ENCODE results near the gene MSLN.
"Not testable (repeated sequence)": the region's sequence is repeated elsewhere in the genome, so short reads cannot be mapped to it uniquely, and the experiment has no call there.

Gene MSLN

DNA sequence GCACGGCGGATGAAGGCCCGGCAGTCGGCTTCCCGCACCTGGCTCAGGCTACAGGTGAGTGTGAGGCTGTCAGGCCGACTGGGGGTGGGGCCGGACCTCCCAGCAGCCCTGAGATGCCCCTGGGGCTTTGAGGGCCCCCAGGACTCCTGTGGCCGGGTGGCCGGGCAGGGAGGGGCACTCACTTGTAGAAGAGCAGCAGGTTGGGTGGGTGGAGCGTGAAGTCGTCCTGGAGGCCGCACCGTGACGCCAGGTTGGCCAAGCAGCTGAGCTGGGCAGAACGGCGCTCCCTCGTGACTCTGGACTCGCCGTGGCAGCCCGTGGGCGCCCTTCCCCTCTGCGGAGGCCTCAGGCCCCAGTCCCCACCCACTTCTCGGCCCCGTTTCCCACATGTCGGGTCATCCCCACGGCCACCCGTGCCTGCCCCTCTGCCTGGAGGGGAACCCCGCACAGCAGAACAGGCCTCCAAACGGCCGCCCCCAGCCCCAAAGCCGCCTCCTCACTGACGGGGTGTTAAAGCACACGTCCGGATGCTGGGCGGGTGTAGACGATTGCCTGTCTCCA lies 14.8 kb downstream of the MSLN start:
- DNase-seq (ENCODE audit: low read depth in 2 of 2), result no peak

DNA sequence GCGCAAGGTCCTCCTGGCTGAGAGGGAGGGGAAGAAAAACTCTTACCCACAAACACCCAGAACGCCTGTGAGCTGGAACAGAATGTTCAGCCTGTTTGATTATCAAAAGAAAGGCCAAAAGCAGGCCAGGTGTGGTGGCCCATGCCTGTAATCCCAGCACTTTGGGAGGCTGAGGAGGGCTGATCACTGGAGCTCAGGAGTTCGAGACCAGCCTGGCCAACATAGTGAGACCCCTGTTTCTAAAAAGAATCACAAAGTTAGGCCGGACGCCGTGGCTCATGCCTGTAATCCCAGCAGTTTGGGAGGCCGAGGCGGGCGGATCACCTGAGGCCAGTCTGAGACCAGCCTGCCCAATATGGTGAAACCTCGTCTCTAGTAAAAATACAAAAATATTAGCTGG lies 15.8 kb downstream of the MSLN start:
- DNase-seq (ENCODE audit: low read depth in 2 of 2), result not testable (repeated sequence)

DNA sequence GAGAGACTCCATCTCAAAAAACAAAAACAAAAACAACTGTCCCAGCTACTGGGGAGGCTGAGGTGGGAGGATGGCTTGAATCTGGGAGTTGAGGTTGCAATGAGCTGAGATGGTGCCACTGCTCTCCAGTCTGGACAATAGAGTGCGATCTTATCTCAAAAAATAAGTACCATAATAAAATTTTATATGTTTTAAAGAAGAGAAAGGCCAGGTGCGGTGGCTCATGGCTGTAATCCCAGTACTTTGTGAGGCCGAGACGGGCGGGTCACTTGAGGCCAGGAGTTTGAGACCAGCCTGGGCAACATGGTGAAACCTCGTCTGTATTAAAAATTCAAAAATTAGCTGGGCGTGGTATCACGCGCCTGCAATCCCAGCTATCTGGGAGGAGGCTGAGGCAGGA lies 16.3 kb downstream of the MSLN start:
- no peak for DNase-seq (ENCODE audit: low read depth in 2 of 2)

DNA sequence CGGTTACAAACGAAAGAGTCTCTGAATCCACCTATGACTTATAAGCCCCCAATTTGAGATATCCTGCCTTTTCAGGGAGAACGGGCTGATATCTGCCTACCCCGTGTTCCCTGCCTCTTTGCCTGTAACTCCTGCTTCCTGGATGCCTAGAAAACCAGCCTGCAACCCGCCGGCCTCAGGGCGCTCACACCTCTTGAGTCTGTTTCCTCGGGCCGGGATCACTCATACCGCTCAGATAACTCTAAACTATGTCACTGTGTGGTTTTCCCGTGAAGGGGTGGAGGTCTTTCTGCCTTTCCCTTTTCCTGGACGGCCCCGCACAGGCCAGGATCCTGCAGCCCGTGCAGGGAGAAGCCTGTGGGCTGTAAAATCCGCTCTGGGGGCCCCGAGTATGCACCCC lies 17.3 kb downstream of the MSLN start:
- no peak for DNase-seq (ENCODE audit: low read depth in 2 of 2)

DNA sequence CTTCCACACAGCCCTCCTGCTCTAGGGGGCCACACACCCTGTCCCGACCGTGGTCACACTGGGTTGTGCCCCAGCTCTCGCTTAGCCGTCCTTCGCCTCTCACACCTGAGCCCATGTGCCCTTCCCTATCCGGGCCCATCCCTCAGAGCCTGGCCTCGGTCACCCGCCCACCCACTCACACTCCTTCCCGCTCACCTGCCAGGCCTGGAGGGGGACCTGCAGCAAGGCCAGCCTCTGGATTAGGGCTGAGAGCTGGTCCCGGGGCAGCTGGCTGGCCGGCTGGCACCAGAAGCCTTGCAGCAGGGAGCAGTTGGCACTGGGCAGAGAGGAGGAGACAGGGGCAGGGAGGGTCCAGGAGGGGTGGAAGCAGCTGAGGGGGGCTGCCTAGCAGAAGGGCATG lies 17.9 kb downstream of the MSLN start:
- no peak for DNase-seq (ENCODE audit: low read depth in 2 of 2)

DNA sequence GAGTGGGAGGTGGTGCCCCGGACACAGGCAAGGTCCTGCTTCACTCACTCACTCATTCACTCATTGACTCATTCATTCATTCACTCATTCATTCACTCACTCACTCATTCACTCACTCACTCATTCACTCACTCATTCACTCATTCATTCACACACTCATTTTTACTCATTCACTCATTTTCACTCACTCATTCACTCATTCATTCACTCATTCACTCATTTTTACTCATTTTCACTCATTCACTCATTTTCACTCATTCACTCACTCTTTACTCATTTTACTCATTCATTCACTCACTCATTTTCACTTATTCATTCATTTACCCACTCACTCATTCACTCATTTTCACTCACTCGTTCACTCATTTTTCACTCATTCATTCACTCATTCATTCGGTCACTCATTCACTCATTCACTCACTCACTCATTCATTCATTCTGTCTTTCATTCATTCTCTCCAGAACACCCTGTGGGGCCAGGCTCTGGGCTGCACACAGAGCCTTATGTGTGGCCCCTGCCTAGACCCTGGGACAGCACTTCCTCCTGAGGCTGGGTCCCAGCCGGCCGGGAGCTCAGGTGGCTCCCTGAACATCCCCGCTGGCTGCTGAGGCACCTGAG lies 18.5 kb downstream of the MSLN start:
- DNase-seq (ENCODE audit: low read depth in 2 of 2), result no peak

DNA sequence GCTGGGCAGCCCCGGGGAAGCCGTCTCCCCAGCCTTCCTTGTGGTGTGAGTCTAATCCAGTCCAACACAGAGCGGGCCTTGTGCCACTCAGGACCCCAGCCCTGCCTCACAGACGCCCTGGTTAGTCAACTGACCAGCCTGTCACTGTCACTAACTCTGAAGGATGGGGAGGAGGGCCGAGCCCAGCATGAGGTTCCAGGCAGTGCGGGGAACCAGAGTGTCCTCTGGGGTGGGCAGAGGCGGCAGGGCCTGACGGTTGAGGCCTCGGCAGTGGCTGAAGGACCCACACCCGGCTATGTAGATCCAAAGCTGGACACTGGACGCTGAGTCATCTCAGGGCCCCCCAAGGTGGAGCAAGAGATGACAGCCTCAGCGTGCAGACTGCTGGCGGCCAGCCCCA lies 19.0 kb downstream of the MSLN start:
- no peak for DNase-seq (ENCODE audit: low read depth in 2 of 2)

DNA sequence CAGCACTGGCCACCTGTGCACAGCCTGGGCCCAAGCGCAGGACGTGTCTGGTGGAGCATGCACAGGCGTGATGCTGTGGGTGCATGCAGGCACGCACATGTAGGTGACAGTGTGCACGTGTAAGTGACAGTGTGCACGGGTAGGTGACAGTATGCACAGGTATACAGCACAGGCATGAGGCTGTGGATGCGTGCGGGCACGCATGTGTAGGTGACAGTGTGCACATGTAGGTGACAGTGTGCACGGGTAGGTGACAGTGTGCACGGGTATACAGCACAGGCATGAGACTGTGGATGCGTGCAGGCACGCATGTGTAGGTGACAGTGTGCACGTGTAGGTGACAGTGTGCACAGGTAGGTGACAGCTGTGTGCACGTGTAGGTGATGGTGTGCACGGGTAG lies 19.8 kb downstream of the MSLN start:
- DNase-seq (ENCODE audit: low read depth in 2 of 2), result no peak

DNA sequence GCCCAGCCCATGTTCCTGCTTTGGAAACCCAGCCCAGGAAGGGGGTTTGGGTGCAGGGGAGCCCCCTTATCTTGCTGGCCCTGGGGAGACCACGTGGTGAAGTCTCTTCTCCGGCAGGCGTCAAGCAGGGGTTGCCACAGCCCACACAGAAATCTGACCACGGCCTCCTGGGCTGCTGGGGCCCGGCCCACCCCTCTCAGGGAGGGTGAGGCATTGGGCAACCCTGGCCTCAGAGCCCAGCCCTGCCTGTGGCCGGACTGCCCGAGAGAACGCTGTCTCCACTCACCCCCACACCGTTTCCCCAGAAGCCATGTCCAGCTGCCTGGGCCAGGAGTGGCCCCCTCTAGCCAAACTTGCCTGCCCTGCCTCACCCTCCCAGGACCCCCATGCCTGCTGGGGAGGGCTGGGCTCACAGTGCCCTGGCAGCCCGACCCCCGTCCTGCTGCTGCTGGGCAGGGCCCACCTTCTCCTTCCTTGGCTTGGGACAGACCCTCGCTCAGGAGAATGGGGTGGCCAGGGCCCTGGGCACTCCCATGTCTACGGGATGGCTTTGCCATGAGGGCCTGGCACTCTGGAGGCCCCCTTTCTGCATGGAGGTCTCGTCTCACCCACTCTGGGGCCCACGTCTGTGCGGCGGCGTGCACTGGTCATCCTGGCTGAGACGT lies 20.9 kb downstream of the MSLN start:
- DNase-seq (ENCODE audit: low read depth in 2 of 2), result no peak

DNA sequence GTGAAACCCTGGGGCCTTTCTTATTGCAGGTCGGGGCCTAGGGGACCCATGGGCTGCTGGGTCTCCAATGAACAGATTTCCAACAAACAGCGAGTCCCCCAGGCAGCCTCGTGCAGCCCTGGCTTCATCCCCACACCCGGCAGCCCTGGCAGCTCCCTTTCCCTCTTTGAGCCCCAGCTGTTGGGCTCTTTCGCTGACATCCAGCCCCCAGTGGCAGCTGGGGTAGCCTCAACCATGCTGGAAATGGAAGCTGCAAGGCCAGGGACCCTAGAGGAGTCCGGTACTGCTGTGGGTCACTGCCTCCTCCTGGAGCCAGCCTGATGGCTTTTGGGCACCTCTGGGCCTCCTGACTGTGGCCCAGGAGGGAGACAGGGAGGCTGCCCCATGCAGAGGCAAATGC lies 21.7 kb downstream of the MSLN start:
- no peak for DNase-seq (ENCODE audit: low read depth in 2 of 2)

DNA sequence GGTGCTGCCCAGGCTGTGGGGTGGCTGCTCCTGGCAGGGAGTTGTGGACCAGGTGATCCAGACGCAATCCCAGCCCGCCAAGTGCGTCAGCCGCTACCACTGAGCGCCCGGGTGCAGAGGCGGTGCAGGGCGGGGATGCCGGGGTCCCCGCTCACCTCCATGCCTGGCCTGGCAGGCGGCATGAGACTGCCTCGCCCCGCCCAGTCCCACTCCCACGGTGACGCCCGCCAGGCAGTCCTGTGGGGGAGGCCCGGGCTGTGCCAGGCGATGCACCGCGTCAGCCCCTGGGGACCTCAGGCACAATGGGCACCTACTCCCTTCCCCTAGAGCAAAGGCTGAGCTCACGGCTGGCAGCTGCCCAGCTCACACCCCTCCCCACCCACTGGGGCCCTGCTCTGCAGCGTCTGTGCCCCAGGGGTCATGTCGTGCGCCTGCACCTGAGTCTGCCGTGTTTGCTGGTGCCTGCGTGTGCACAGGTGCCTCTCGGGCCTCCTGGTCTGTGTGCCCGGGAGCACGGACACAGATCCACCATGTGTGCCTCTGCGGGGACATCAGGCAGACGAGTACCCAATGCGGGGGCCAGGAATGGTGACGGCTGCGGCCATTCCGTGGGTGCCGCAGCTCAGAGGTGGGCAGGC lies 22.4 kb downstream of the MSLN start:
- DNase-seq (ENCODE audit: low read depth in 2 of 2), result no peak

DNA sequence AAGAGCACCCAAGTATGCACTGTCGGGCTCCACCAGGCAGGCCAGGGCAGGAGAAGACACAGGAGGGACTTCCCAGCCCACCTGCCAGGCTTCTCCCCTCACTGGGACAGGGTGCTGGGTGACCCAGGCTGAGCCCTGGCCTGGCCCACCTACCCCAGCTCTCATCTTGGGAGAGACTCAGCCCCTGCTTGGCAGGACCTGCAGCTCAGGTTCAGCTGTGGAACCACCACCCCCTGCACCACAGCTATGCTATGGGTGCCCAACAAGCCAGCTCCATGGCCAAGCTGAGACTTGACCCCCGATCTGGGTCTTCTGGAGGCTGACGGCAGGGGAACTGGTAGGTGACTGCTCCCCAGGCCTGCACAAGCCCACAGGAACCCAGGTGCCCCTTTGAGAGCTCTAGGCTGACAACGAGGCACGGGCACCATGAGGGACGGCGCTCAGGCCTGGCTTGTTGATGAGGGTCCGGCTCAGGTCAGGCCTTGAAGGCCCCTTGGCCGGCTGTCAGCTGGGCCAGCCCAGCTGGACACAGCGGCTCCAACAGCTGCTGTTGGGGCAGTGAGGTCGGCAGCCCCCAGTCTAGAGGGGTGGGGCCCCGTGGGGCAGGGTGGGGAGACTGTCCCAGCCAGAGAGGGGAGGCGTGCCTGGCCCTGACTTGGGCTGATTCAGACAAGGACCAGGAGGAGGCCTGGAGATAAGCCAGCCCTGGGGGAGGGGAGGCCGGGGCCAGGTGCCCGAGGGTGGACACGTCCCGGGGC lies 23.0 kb downstream of the MSLN start:
- DNase-seq (ENCODE audit: low read depth in 2 of 2), result peak in 1 of 2 experiments; percentile 15

DNA sequence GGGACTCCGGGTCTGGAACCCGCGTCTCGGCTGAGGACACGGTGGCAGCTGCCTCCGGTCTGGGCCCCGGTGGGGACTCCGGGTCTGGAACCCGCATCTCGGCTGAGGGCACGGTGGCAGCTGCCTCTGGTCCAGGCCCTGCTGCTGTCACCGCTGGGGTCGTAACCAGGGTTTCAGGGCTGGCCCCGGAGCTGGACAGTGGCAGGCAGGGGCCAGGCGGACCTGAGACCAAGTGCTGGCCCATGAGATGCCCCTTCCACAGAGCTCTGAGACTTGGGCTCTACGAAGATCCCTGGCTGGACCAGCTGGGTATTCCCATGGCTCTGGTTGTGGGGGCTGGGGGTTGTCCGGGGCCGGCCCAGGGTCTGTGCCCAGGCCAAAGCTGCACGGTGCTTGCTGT lies 23.9 kb downstream of the MSLN start:
- no peak for DNase-seq (ENCODE audit: low read depth in 2 of 2)

DNA sequence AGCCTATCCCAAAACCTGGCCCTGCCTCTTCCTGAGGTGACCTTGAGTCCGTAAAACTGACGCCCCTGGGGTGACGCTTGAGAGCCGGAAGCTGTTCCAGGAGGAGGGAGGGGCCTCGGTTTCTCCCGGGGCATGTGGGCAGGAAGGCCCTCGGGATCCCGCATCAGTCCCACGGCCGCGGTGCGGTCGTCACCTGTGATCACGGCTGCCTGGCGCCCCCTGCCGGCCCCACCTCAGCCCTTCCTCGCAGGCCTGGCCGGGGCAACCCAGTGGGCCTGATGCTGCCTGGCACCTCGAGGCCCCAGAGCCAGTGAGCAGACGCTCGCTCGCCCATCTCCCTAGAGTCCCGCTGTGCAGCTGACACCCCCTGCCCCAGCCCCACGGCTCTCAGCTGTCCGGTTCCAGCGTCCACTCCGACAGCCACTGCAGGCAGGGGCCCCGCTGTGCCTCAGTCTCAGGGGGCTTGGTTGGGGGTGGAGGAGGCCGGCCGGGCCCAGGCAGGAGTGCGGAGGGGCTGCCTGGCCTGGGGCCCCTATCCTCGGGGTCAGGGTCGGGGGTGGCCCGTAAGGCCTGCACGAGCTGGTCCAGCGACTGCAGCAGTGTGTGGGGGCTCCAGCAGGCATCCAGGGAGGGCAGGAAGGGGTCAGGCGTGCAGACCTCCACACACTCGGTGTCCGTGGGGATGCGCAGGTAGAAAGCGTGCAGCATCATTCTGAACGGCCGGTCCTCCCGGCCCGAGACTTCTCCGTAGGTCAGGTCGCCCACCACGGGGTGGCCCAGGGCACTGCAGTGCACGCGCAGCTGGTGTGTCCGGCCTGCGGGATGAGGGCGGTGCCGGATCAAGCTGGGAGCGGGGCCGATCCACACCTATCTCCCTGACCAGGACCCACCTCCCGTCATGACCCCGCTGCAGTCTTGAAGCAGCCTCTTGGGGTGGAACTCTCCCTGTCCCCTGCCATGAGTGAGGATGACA lies 25.3 kb downstream of the MSLN start:
- peak; percentile 58 to 73 for DNase-seq (ENCODE audit: low read depth in 2 of 2)

DNA sequence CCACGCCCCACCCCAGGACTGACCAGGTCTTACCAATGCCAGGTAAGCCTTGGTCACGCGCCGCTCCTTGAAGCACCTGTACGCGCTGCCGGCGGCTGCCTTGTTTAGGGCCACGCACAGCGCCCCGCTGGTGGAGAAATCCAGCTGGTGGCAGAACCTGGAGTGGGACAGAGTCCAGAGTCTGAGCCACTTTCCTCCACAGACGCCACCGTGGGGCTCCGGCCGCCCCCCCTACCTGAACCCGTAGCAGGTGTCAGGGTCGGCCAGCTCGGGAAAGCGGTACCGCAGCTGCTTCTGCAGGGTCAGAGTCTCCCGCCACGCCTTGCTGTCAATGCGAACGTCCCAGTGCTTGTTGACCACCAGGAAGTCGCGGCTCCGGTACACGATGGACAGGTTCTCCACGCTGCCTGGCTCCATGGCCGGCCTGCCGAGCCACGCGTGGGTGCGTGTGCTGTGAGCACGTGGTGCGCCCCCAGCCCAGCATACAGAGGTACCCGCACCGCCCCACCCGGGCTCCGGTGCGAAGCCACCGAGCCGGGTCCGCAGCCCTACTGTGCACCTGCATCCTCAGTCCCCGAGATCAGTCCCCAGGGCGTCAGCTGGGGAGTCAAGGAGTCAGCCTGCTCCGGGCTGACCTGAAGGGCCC lies 26.9 kb downstream of the MSLN start:
- DNase-seq (ENCODE audit: low read depth in 2 of 2), result no peak

DNA sequence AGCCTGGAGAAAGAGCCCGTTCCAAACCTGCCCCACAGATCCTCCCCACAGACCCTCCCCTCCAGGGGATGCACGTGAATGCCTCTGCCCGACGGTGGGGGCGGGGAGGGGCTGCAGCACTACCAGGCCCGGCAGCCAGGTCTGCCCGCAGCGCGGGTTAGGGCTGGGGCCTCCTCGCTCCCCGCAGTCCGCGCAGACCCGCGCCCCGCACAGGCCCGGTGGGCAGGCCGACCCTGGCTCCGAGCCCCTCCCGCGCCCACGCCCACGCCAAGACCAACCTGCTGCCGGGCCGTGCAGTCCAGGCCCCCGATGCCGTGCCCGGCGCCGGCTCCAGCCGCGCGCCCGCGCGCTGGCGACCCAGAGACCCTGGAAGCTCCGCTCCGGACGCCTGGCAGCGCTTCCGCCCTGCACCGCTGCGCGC lies 27.5 kb downstream of the MSLN start, which contains the start of gene RPUSD1:
Gene RPUSD1 (minus strand): TSS at position 404 of the 421 bp plus-strand sequence. CDS start 644 bp downstream, outside the sequence.
- DNase-seq (ENCODE audit: low read depth in 2 of 2), result no peak

DNA sequence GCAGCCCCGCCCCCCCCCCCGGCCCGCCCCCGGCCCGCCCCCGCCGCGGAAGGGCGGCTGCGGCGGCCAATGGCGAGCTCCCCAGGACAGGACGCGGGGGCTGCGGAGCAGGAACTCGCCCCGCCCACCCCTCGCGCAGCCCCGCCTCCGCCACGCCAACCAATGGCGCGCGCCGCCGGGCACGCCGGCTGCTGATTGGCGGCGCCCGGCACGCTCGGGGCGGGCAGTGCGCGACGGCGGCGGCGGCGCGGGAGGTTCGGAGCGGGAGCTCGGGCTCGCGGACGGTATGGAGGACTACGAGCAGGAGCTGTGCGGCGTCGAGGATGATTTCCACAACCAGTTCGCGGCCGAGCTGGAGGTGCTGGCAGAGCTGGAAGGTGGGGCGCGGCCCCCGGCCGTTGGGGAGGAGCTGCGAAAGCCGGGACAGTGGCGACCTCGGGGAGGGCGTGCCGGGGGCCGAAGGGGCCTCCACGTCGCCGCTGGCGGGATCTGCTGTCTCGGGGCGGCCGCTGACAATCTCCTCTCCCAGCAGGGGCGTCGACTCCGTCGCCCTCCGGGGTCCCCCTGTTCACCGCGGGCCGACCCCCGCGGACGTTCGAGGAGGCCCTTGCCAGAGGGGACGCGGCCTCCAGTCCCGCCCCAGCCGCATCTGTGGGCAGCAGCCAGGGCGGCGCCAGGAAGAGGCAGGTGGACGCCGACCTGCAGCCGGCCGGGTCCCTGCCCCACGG lies 28.0 kb downstream of the MSLN start, which contains the start of gene CHTF18:
Gene CHTF18 (plus strand): TSS at position 222 of the 728 bp plus-strand sequence. CDS start 65 bp downstream, at position 287.
- DNase-seq (ENCODE audit: low read depth in 2 of 2), result peak; percentile 90 to 92

DNA sequence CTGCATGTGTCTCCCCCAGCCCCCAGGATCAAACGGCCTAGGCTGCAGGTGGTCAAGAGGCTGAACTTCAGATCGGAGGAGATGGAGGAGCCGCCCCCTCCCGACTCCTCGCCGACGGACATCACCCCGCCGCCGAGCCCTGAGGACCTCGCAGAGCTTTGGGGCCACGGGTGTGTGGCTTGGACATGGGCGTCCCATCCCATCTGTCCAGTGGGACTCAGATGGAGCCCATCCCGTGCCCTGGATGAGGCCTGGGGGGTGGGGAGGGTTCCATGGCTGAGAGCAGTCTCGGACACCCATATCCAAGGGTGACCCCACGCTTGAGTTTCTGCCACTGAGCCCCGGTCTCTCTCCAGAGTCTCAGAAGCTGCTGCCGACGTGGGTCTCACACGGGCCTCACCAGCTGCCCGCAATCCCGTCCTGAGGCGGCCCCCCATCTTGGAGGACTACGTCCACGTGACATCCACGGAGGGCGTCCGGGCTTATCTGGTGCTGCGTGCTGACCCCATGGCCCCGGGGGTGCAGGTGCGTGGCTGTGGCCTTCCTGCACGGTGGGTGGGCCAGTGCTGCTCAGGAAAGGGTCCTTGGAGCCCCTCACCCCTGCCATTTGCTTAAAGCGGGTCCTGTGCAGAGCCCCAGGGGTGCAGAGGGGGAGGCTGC lies 28.8 kb downstream of the MSLN start:
- no peak for DNase-seq (ENCODE audit: low read depth in 2 of 2)

DNA sequence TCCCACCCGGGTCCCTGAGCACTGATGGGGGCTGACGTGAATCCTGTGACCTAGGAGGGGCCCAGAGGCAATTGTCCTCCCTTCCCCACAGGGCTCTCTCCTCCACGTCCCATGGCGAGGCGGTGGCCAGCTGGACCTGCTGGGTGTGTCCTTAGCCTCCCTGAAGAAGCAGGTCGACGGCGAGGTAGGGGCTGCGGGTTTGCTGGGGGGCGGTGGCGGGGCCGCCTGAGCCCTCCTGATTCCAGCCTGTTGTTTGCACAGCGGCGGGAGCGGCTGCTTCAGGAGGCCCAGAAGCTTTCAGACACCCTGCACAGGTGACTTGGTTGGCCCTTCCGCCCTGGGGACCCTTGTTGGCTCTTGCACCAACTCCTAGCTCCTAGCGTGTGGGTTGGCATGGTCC lies 29.6 kb downstream of the MSLN start:
- no peak for DNase-seq (ENCODE audit: low read depth in 2 of 2)

Data from stimulated activated CD4-positive, alpha-beta T cell treated with anti-CD3 and anti-CD28 coated beads, Interleukin-12 subunit alpha, Interleukin-12 subunit beta, amount 100 ng/mL, for 24 hours (primary cell).